GM21528 (cell line): ENCODE data around the gene TMEM207.
"Not testable (repeated sequence)": the region's sequence is repeated elsewhere in the genome, so short reads cannot be mapped to it uniquely, and the experiment has no call there.

Experiments
- ATAC-seq: cut with Tn5 transposase; IDR thresholded peaks from one replicate; pipeline ENCODE4 v1.9.1; 2021; ENCODE audit warnings: mild to moderate bottlenecking, moderate library complexity; ENCODE audit not compliant: unreplicated experiment, low FRiP score

TMEM207 gene

GRCh38 chr3:190449801-190450200, at the start of gene TMEM207:
Gene TMEM207, minus strand, starts transcription at chr3:190449901. Its CDS starts 92 bp downstream, at chr3:190449809.
- no peak for ATAC-seq

- no peak for ATAC-seq
Observed at GRCh38 chr3:190499122-190499521, 49.4 kb upstream of the TMEM207 start.

- no peak for ATAC-seq
Observed at GRCh38 chr3:190498293-190498692, 48.6 kb upstream of the TMEM207 start.

- ATAC-seq, result no peak
Observed at GRCh38 chr3:190497811-190498210, 48.1 kb upstream of the TMEM207 start.

- no peak for ATAC-seq
Observed at GRCh38 chr3:190496859-190497258, 47.2 kb upstream of the TMEM207 start.

- no peak for ATAC-seq
Observed at GRCh38 chr3:190495796-190496195, 46.1 kb upstream of the TMEM207 start.

GRCh38 chr3:190495354-190495753, 45.7 kb upstream of the TMEM207 start:
- no peak for ATAC-seq

GRCh38 chr3:190494907-190495306, 45.2 kb upstream of the TMEM207 start:
- no peak for ATAC-seq

GRCh38 chr3:190492966-190493365, 43.3 kb upstream of the TMEM207 start:
- no peak for ATAC-seq

- no peak for ATAC-seq
Observed at GRCh38 chr3:190492129-190492528, 42.4 kb upstream of the TMEM207 start.

- ATAC-seq, result no peak
Observed at GRCh38 chr3:190491533-190492054, 41.9 kb upstream of the TMEM207 start.

GRCh38 chr3:190486908-190487607, 37.4 kb upstream of the TMEM207 start:
- no peak for ATAC-seq

GRCh38 chr3:190486533-190486864, 36.8 kb upstream of the TMEM207 start:
- ATAC-seq, result no peak

- no peak for ATAC-seq
Observed at GRCh38 chr3:190485830-190486532, 36.3 kb upstream of the TMEM207 start.

GRCh38 chr3:190481779-190482178, 32.1 kb upstream of the TMEM207 start:
- no peak for ATAC-seq

GRCh38 chr3:190473261-190473660, 23.6 kb upstream of the TMEM207 start:
- not testable (repeated sequence) for ATAC-seq

GRCh38 chr3:190467922-190468321, 18.2 kb upstream of the TMEM207 start:
- ATAC-seq, result no peak

GRCh38 chr3:190458040-190458439, 8.3 kb upstream of the TMEM207 start:
- ATAC-seq, result no peak

GRCh38 chr3:190456770-190457169, 7.1 kb upstream of the TMEM207 start:
- no peak for ATAC-seq

GRCh38 chr3:190455828-190456227, 6.1 kb upstream of the TMEM207 start:
- no peak for ATAC-seq

- ATAC-seq, result no peak
Observed at GRCh38 chr3:190448256-190448655, 1.4 kb downstream of the TMEM207 start.
